ENCODE measurements around the gene DHX34.

GRCh38 chr19:47398707-47399597 lies 49.8 kb downstream of the DHX34 start:
- no peak for TF ChIP-seq CTCF (IDR thresholded peaks at IDR 0.05)
- TF ChIP-seq POLR2A (IDR thresholded peaks at IDR 0.05), result no peak
- no peak for TF ChIP-seq POLR2AphosphoS5 (IDR thresholded peaks at IDR 0.05)
